Fibroblast of lung (primary cell): Measurements from ENCODE around the gene PPP2R5C. TPM values are rescaled to one million over a fixed set of nuclear protein-coding genes. Genes with fewer than 3 reads are reported as not detected.
A peak's percentile ranks its signal among the peaks of the same experiment; 100 is the strongest.

ENCODE experiments used
- DNase-seq, 2 donors: peaks; one replicate each; pipeline versions ENCODE4 v3.0.0 to v3.0.0-alpha.2; 2010; ENCODE audit warnings: low read depth in 2 of 2
- H2AFZ ChIP-seq: 2 replicates; pipeline ENCODE4 v1.5.1; 2012; ENCODE audit warnings: low read length, control low read depth, inconsistent platforms
- H3K27ac ChIP-seq: 2 replicates; pipeline ENCODE4 v1.5.1; 2011; ENCODE audit warnings: low read length, control low read depth; ENCODE audit not compliant: insufficient read depth
- H3K27me3 ChIP-seq: 2 replicates; pipeline ENCODE4 v1.5.1; 2011; ENCODE audit warnings: mild to moderate bottlenecking, low read length; ENCODE audit not compliant: control insufficient read depth, insufficient read depth
- H3K36me3 ChIP-seq: 2 replicates; pipeline ENCODE4 v1.5.1; 2011; ENCODE audit warnings: low read length; ENCODE audit not compliant: control insufficient read depth, insufficient read depth
- H3K4me1 ChIP-seq: 2 replicates; pipeline ENCODE4 v1.5.1; 2011; ENCODE audit warnings: low read length; ENCODE audit not compliant: control insufficient read depth, insufficient read depth; ENCODE audit errors: extremely low read depth
- H3K4me2 ChIP-seq: 2 replicates; pipeline ENCODE4 v1.5.1; 2011; ENCODE audit warnings: low read length, control low read depth; ENCODE audit not compliant: insufficient read depth; ENCODE audit errors: extremely low read depth
- H3K4me3 ChIP-seq, 4 experiments: fragments of 200-600 bp in 1 of 4; sonication (generic) in 1 of 4; replicated peaks in 1 of 4; 2 replicates each; pipeline ENCODE4 v1.5.1; 2011 to 2016; ENCODE audit warnings: low read length in 4 of 4, low read depth in 3 of 4, mild to moderate bottlenecking in 3 of 4, control low read depth in 2 of 4, inconsistent platforms in 1 of 4, mixed read lengths in 1 of 4; ENCODE audit not compliant: insufficient read depth in 1 of 4; ENCODE audit errors: control extremely low read depth in 1 of 4
- H3K79me2 ChIP-seq: 2 replicates; pipeline ENCODE4 v1.5.1; 2012; ENCODE audit warnings: mild to moderate bottlenecking, low read length, inconsistent platforms; ENCODE audit not compliant: control insufficient read depth, insufficient read depth
- H3K9ac ChIP-seq: 2 replicates; pipeline ENCODE4 v1.5.1; 2011; ENCODE audit warnings: mild to moderate bottlenecking, low read length, control low read depth; ENCODE audit not compliant: insufficient read depth
- H3K9me3 ChIP-seq: 2 replicates; pipeline ENCODE4 v1.5.1; 2012; ENCODE audit warnings: low read depth, low read length; ENCODE audit not compliant: control insufficient read depth, insufficient read depth
- H4K20me1 ChIP-seq: 2 replicates; pipeline ENCODE4 v1.5.1; 2011; ENCODE audit warnings: low read length; ENCODE audit not compliant: control insufficient read depth, insufficient read depth; ENCODE audit errors: extremely low read depth
- CTCF ChIP-seq, 2 donors: IDR thresholded peaks in 1 of 2; conservative IDR thresholded peaks in 1 of 2; 1 replicate in 1 of 2; 2 replicates in 1 of 2; pipeline ENCODE4 v1.5.1; 2011 to 2012; ENCODE audit warnings: low read length in 2 of 2, control low read depth in 1 of 2, inconsistent platforms in 1 of 2, low read depth in 1 of 2, mild to moderate bottlenecking in 1 of 2
- EZH2 ChIP-seq: IDR thresholded peaks from 2 replicates; pipeline ENCODE4 v1.5.1; 2012; ENCODE audit warnings: low read length, control low read depth, mild to moderate bottlenecking; ENCODE audit errors: missing control alignments
- polyA plus RNA-seq, 2 donors: library from polyadenylated mRNA; depleted of rRNA in 1 of 2; stranded (reverse) in 1 of 2; unstranded in 1 of 2; fragments of >200 nt; gene quantifications; 2 replicates each; pipeline ENCODE4 v1.2.1, GENCODE V29; 2011 to 2012; ENCODE audit warnings: missing spikeins in 1 of 2
- total RNA-seq: library from RNA; depleted of rRNA; stranded (reverse); fragments of >200 nt; gene quantifications from 2 replicates; pipeline ENCODE4 v1.2.1, GENCODE V29; 2014

The PPP2R5C gene
- total and polyA plus RNA-seq, 2 donors (not counting 1 experiment from before 2014, with no cell fraction given), result 86.0 to 116 TPM

GRCh38 chr14:101859958-101860357 lies 98.4 kb downstream of the PPP2R5C start:
- DNase-seq, result no peak
- Histone ChIP-seq H3K27ac (no peak overlapping the region), H3K27me3 (no peaks in the 10 kb centered on the region), H3K4me2 (no peak overlapping the region), H3K4me1 (peaks cover 4% of the 10 kb centered on the region), H4K20me1 (no peaks in the 10 kb centered on the region), H3K9me3 (no peaks in the 10 kb centered on the region), H3K36me3 (peaks cover 3% of the 10 kb centered on the region), H2AFZ (no peak overlapping the region), H3K79me2 (peaks cover 15% of the 10 kb centered on the region), H3K9ac (no peak overlapping the region), H3K4me3 (no peak overlapping the region)
- TF ChIP-seq CTCF (conservative IDR thresholded peaks at IDR 0.05 in 1 of 2, IDR thresholded peaks at IDR 0.05 in 1 of 2; ENCODE audit: low read depth in 1 of 2, low read length in 2 of 2), result no peak
- no peak for TF ChIP-seq EZH2

GRCh38 chr14:101861464-101861863 lies 100.0 kb downstream of the PPP2R5C start:
- peaks cover 3% of the 10 kb centered on the region for H3K36me3 ChIP-seq
- H3K9ac ChIP-seq, result no peak overlapping the region
- no peak overlapping the region for H3K4me2 ChIP-seq
- peaks cover 4% of the 10 kb centered on the region for H3K4me1 ChIP-seq
- no peaks in the 10 kb centered on the region for H3K27me3 ChIP-seq
- peaks cover 9% of the 10 kb centered on the region for H3K79me2 ChIP-seq
- no peak overlapping the region for H3K27ac ChIP-seq
- no peak overlapping the region for H3K4me3 ChIP-seq
- H2AFZ ChIP-seq, result no peak overlapping the region
- no peaks in the 10 kb centered on the region for H3K9me3 ChIP-seq
- no peak for TF ChIP-seq EZH2
- no peak for TF ChIP-seq CTCF (conservative IDR thresholded peaks at IDR 0.05 in 1 of 2, IDR thresholded peaks at IDR 0.05 in 1 of 2; ENCODE audit: low read depth in 1 of 2, low read length in 2 of 2)
- DNase-seq, result peak in 1 of 2 donors; percentile 20
- no peaks in the 10 kb centered on the region for H4K20me1 ChIP-seq

GRCh38 chr14:101862177-101862576 lies 100.7 kb downstream of the PPP2R5C start:
- Histone ChIP-seq H3K79me2 (peaks cover 9% of the 10 kb centered on the region), H3K9me3 (no peaks in the 10 kb centered on the region), H3K4me1 (peaks cover 4% of the 10 kb centered on the region), H3K4me3 (no peak overlapping the region), H3K9ac (no peak overlapping the region), H3K27me3 (no peaks in the 10 kb centered on the region), H2AFZ (no peak overlapping the region), H3K36me3 (peaks cover 2% of the 10 kb centered on the region), H4K20me1 (no peaks in the 10 kb centered on the region), H3K4me2 (no peak overlapping the region), H3K27ac (no peak overlapping the region)
- no peak for TF ChIP-seq CTCF (conservative IDR thresholded peaks at IDR 0.05 in 1 of 2, IDR thresholded peaks at IDR 0.05 in 1 of 2; ENCODE audit: low read depth in 1 of 2, low read length in 2 of 2)
- no peak for TF ChIP-seq EZH2
- DNase-seq, result peak; percentile 8 to 88
